ENCODE measurements around the gene ITGB7. TPM values are rescaled to one million over a fixed set of nuclear protein-coding genes. Genes with fewer than 3 reads are reported as not detected.

Gene ITGB7
- total and polyA plus RNA-seq, 10 of the 15 experiments (the other 5 are each of a cell fraction or from before 2014, with no cell fraction given), result 54.5 to 487 (median 252) TPM

- BruUV-seq (replicated peaks), result TSS peak; percentile 69
Observed at GRCh38 chr12:53191885-53192530, 15.0 kb downstream of the ITGB7 start.

More at GRCh38 chr12:53191885-53192530, 15.0 kb downstream of the ITGB7 start:
- ChIA-PET POLR2A (no interaction called here), CTCF (interaction anchor here (0.8 to 5.8 kb wide), 4 partner anchors 8 to 32 kb away, joined by 3 to 50 read pairs (median 10); no protein-coding TSS in a partner anchor), RAD21 (ENCODE audit: unreplicated experiment) (no interaction called here), SMC1A (ENCODE audit: uncharacterized antibody, unreplicated experiment) (interaction anchor here (0.9 to 5.3 kb wide), 3 partner anchors 9 to 16 kb away, joined by 3 to 17 read pairs (median 4); no protein-coding TSS in a partner anchor)
- no peak overlapping the region for H3K9ac ChIP-seq (ENCODE audit: control insufficient read depth, insufficient read depth, low read length)
- H2AFZ ChIP-seq (ENCODE audit: control insufficient read depth, low read depth, low read length), result no peak overlapping the region
- H3K36me3 ChIP-seq (ENCODE audit: control insufficient read depth in 2 of 2, insufficient read depth in 2 of 2, low read length in 1 of 2), result peaks cover 48 to 62% of the 10 kb centered on the region in 2 experiments
- no peak for ATAC-seq
- TF ChIP-seq RELA (IDR thresholded peaks at IDR 0.05; ENCODE audit: borderline replicate concordance, partially characterized antibody) (no peak), YY1 (IDR thresholded peaks at IDR 0.05; ENCODE audit: low read depth, low read length) (no peak), NR2C1 (IDR thresholded peaks at IDR 0.05) (no peak), PML (IDR thresholded peaks at IDR 0.05; ENCODE audit: low read length) (0 out of 2 replicates have a peak, but pooled peaks have one; percentile 18), MYB (IDR thresholded peaks at IDR 0.05; ENCODE audit: borderline replicate concordance, low read depth, low read length) (no peak), HDAC2 (IDR thresholded peaks at IDR 0.05) (no peak), RELB (IDR thresholded peaks at IDR 0.05; ENCODE audit: low read depth) (no peak), SREBF1 (IDR thresholded peaks at IDR 0.05; ENCODE audit: low read length) (no peak), NRF1 (conservative IDR thresholded peaks at IDR 0.05; ENCODE audit: low read depth, low read length) (no peak), BRCA1 (IDR thresholded peaks at IDR 0.05; ENCODE audit: low read depth, low read length) (no peak), MXI1 (IDR thresholded peaks at IDR 0.05; ENCODE audit: low read depth, low read length) (no peak), ZBTB4 (CRISPR knock-in tag; IDR thresholded peaks at IDR 0.05) (no peak), ZBED1 (IDR thresholded peaks at IDR 0.05; ENCODE audit: borderline replicate concordance) (0 out of 2 replicates have a peak, but pooled peaks have one; percentile 26), GATAD2B (conservative IDR thresholded peaks at IDR 0.05; ENCODE audit: low read depth) (no peak), POLR2A (IDR thresholded peaks at IDR 0.05; ENCODE audit: low read depth, low read length) (peak; percentile 50), POLR2AphosphoS5 (IDR thresholded peaks at IDR 0.05; ENCODE audit: low read length) (peak; percentile 0; the same call in 1 of the 2 replicates), CHD1 (IDR thresholded peaks at IDR 0.05; ENCODE audit: low read depth, low read length) (no peak)
- WGBS (ENCODE audit: insufficient coverage, insufficient replicate concordance, low lambda C conversion rate, missing lambda C conversion rate), result 94% methylated on average over 14 of the region's 14 CpGs
- intact Hi-C loops (cut with micrococcal nuclease; ENCODE audit: unreplicated experiment) (no loop called here), in situ Hi-C loops (cut with MboI) (no loop called here)
- no peaks in the 10 kb centered on the region for H4K20me1 ChIP-seq (ENCODE audit: control insufficient read depth, insufficient read depth)
- no peaks in the 10 kb centered on the region for H3K79me2 ChIP-seq (ENCODE audit: control insufficient read depth, insufficient read depth, low read length)
- H3K4me3 ChIP-seq, result no peak overlapping the region
- DNase-seq (ENCODE audit: low read depth, low spot score), result no peak
- no peaks in the 10 kb centered on the region for H3K4me1 ChIP-seq (ENCODE audit: control insufficient read depth, insufficient read depth, low read length)
- H3K4me2 ChIP-seq (ENCODE audit: control insufficient read depth, insufficient read depth), result no peak overlapping the region
- no peaks in the 10 kb centered on the region for H3K9me3 ChIP-seq (replicated peaks; ENCODE audit: control insufficient read depth, insufficient read depth, low read length)
- H3K27ac ChIP-seq (ENCODE audit: control insufficient read depth, insufficient read depth), result no peak overlapping the region
- no peak for FAIRE-seq
- no peaks in the 10 kb centered on the region for H3K27me3 ChIP-seq (replicated peaks in 1 of 2; ENCODE audit: control insufficient read depth in 2 of 2, insufficient read depth in 2 of 2, low read length in 1 of 2)

All from GM12878 (cell line).